ENCODE results near the gene LRRC57. TPM values are rescaled to one million over a fixed set of nuclear protein-coding genes. Genes with fewer than 3 reads are reported as not detected.

Gene LRRC57
- total RNA-seq, 1 donor from 2014 or later: 21.0 TPM

- H3K36me3 Mint-ChIP-seq (ENCODE audit: low read depth): peaks cover 53% of the 10 kb centered on the region
- peaks cover 2% of the 10 kb centered on the region for H3K4me1 Mint-ChIP-seq (ENCODE audit: low read depth)
- intact Hi-C loops (cut with micrococcal nuclease): no loop called here
- H3K4me3 Mint-ChIP-seq (ENCODE audit: low read depth): no peak overlapping the region
- no peaks in the 10 kb centered on the region for H3K9me3 Mint-ChIP-seq
- no peaks in the 10 kb centered on the region for H3K27me3 Mint-ChIP-seq (ENCODE audit: low read depth)
- DNase-seq (ENCODE audit: low spot score): no peak
- H3K27ac Mint-ChIP-seq: no peak overlapping the region
These were observed 15.3 kb downstream of the LRRC57 start for GRCh38 chr15:42533246-42533645.

GRCh38 chr15:42528970-42529369 is 19.6 kb downstream of the LRRC57 start:
- Mint-ChIP-seq H3K9me3 (no peaks in the 10 kb centered on the region), H3K27ac (no peak overlapping the region), H3K4me1 (ENCODE audit: low read depth) (no peaks in the 10 kb centered on the region), H3K4me3 (ENCODE audit: low read depth) (no peak overlapping the region), H3K27me3 (ENCODE audit: low read depth) (no peaks in the 10 kb centered on the region), H3K36me3 (ENCODE audit: low read depth) (peaks cover 36% of the 10 kb centered on the region)
- intact Hi-C loops (cut with micrococcal nuclease): no loop called here
- DNase-seq (ENCODE audit: low spot score): no peak

GRCh38 chr15:42523331-42523730 is 25.3 kb downstream of the LRRC57 start:
- H3K27me3 Mint-ChIP-seq (ENCODE audit: low read depth): no peaks in the 10 kb centered on the region
- H3K27ac Mint-ChIP-seq: no peak overlapping the region
- H3K9me3 Mint-ChIP-seq: no peaks in the 10 kb centered on the region
- peaks cover 16% of the 10 kb centered on the region for H3K36me3 Mint-ChIP-seq (ENCODE audit: low read depth)
- no peak for DNase-seq (ENCODE audit: low spot score)
- no peak overlapping the region for H3K4me3 Mint-ChIP-seq (ENCODE audit: low read depth)
- intact Hi-C loops (cut with micrococcal nuclease): no loop called here
- peaks cover 2% of the 10 kb centered on the region for H3K4me1 Mint-ChIP-seq (ENCODE audit: low read depth)

- peaks cover 5% of the 10 kb centered on the region for H3K4me1 Mint-ChIP-seq (ENCODE audit: low read depth)
- intact Hi-C loops (cut with micrococcal nuclease): no loop called here
These were observed 37.6 kb downstream of the LRRC57 start for GRCh38 chr15:42511007-42511391.

GRCh38 chr15:42510258-42511006 is 38.2 kb downstream of the LRRC57 start:
- no peak overlapping the region for H3K27ac Mint-ChIP-seq
- no peak for DNase-seq (ENCODE audit: low spot score)
- H3K4me1 Mint-ChIP-seq (ENCODE audit: low read depth): peaks cover 2% of the 10 kb centered on the region
- no peaks in the 10 kb centered on the region for H3K9me3 Mint-ChIP-seq
- peaks cover 34% of the 10 kb centered on the region for H3K36me3 Mint-ChIP-seq (ENCODE audit: low read depth)
- intact Hi-C loops (cut with micrococcal nuclease): no loop called here
- H3K27me3 Mint-ChIP-seq (ENCODE audit: low read depth): no peaks in the 10 kb centered on the region
- no peak overlapping the region for H3K4me3 Mint-ChIP-seq (ENCODE audit: low read depth)

More at GRCh38 chr15:42511007-42511391, 37.6 kb downstream of the LRRC57 start:
- no peak overlapping the region for H3K27ac Mint-ChIP-seq
- H3K36me3 Mint-ChIP-seq (ENCODE audit: low read depth): peaks cover 39% of the 10 kb centered on the region
- H3K4me3 Mint-ChIP-seq (ENCODE audit: low read depth): no peak overlapping the region
- no peaks in the 10 kb centered on the region for H3K9me3 Mint-ChIP-seq
- H3K27me3 Mint-ChIP-seq (ENCODE audit: low read depth): no peaks in the 10 kb centered on the region
- DNase-seq (ENCODE audit: low spot score): no peak

GRCh38 chr15:42508263-42508690 is 40.3 kb downstream of the LRRC57 start:
- H3K9me3 Mint-ChIP-seq: no peaks in the 10 kb centered on the region
- no peaks in the 10 kb centered on the region for H3K27me3 Mint-ChIP-seq (ENCODE audit: low read depth)
- DNase-seq (ENCODE audit: low spot score): no peak
- no peak overlapping the region for H3K27ac Mint-ChIP-seq
- no peak overlapping the region for H3K4me3 Mint-ChIP-seq (ENCODE audit: low read depth)
- peaks cover 2% of the 10 kb centered on the region for H3K4me1 Mint-ChIP-seq (ENCODE audit: low read depth)
- H3K36me3 Mint-ChIP-seq (ENCODE audit: low read depth): peaks cover 22% of the 10 kb centered on the region
- intact Hi-C loops (cut with micrococcal nuclease): no loop called here

- H3K4me3 Mint-ChIP-seq (ENCODE audit: low read depth): no peak overlapping the region
- peaks cover 2% of the 10 kb centered on the region for H3K4me1 Mint-ChIP-seq (ENCODE audit: low read depth)
- H3K27me3 Mint-ChIP-seq (ENCODE audit: low read depth): no peaks in the 10 kb centered on the region
- H3K36me3 Mint-ChIP-seq (ENCODE audit: low read depth): peaks cover 15% of the 10 kb centered on the region
- DNase-seq (ENCODE audit: low spot score): no peak
- no peak overlapping the region for H3K27ac Mint-ChIP-seq
- intact Hi-C loops (cut with micrococcal nuclease): no loop called here
- no peaks in the 10 kb centered on the region for H3K9me3 Mint-ChIP-seq
These were observed 41.1 kb downstream of the LRRC57 start for GRCh38 chr15:42507514-42507913.

GRCh38 chr15:42504631-42505030 is 44.0 kb downstream of the LRRC57 start:
- H3K27me3 Mint-ChIP-seq (ENCODE audit: low read depth): no peaks in the 10 kb centered on the region
- H3K27ac Mint-ChIP-seq: no peak overlapping the region
- H3K4me3 Mint-ChIP-seq (ENCODE audit: low read depth): no peak overlapping the region
- peaks cover 8% of the 10 kb centered on the region for H3K4me1 Mint-ChIP-seq (ENCODE audit: low read depth)
- peaks cover 15% of the 10 kb centered on the region for H3K36me3 Mint-ChIP-seq (ENCODE audit: low read depth)
- intact Hi-C loops (cut with micrococcal nuclease): no loop called here
- DNase-seq (ENCODE audit: low spot score): no peak
- no peaks in the 10 kb centered on the region for H3K9me3 Mint-ChIP-seq

GRCh38 chr15:42503825-42504224 is 44.8 kb downstream of the LRRC57 start:
- H3K27me3 Mint-ChIP-seq (ENCODE audit: low read depth): no peaks in the 10 kb centered on the region
- H3K27ac Mint-ChIP-seq: no peak overlapping the region
- H3K4me1 Mint-ChIP-seq (ENCODE audit: low read depth): peaks cover 12% of the 10 kb centered on the region
- no peak overlapping the region for H3K4me3 Mint-ChIP-seq (ENCODE audit: low read depth)
- H3K9me3 Mint-ChIP-seq: no peaks in the 10 kb centered on the region
- intact Hi-C loops (cut with micrococcal nuclease): no loop called here
- H3K36me3 Mint-ChIP-seq (ENCODE audit: low read depth): peaks cover 13% of the 10 kb centered on the region
- DNase-seq (ENCODE audit: low spot score): no peak

GRCh38 chr15:42502477-42502876 is 46.1 kb downstream of the LRRC57 start:
- Mint-ChIP-seq H3K9me3 (no peaks in the 10 kb centered on the region), H3K27ac (no peak overlapping the region), H3K36me3 (ENCODE audit: low read depth) (peaks cover 9% of the 10 kb centered on the region), H3K27me3 (ENCODE audit: low read depth) (no peaks in the 10 kb centered on the region), H3K4me3 (ENCODE audit: low read depth) (no peak overlapping the region), H3K4me1 (ENCODE audit: low read depth) (peaks cover 25% of the 10 kb centered on the region)
- no peak for DNase-seq (ENCODE audit: low spot score)
- intact Hi-C loops (cut with micrococcal nuclease): no loop called here

- Mint-ChIP-seq H3K27me3 (ENCODE audit: low read depth) (no peaks in the 10 kb centered on the region), H3K36me3 (ENCODE audit: low read depth) (peaks cover 12% of the 10 kb centered on the region), H3K4me3 (ENCODE audit: low read depth) (no peak overlapping the region), H3K9me3 (no peaks in the 10 kb centered on the region), H3K4me1 (ENCODE audit: low read depth) (peaks cover 42% of the 10 kb centered on the region), H3K27ac (no peak overlapping the region)
- DNase-seq (ENCODE audit: low spot score): no peak
- intact Hi-C loops (cut with micrococcal nuclease): loop anchor here (10.0 kb wide), 1 partner anchor 295 kb away; the partner anchor contains the start of gene VPS39
These were observed 48.6 kb downstream of the LRRC57 start for GRCh38 chr15:42499858-42500609.

- H3K27me3 Mint-ChIP-seq (ENCODE audit: low read depth): no peaks in the 10 kb centered on the region
- H3K4me3 Mint-ChIP-seq (ENCODE audit: low read depth): no peak overlapping the region
- peaks cover 53% of the 10 kb centered on the region for H3K4me1 Mint-ChIP-seq (ENCODE audit: low read depth)
- intact Hi-C loops (cut with micrococcal nuclease): loop anchor here (10.0 kb wide), 1 partner anchor 294 kb away; the partner anchor contains the start of gene VPS39
- no peaks in the 10 kb centered on the region for H3K9me3 Mint-ChIP-seq
- DNase-seq (ENCODE audit: low spot score): no peak
- H3K36me3 Mint-ChIP-seq (ENCODE audit: low read depth): peaks cover 12% of the 10 kb centered on the region
- H3K27ac Mint-ChIP-seq: peak overlapping the region; percentile 49
These were observed 50.2 kb downstream of the LRRC57 start for GRCh38 chr15:42498212-42499068.
